HL-60 (cell line): ENCODE measurements around the gene GATD1.

ENCODE experiments used
- CTCF ChIP-seq: IDR thresholded peaks from one replicate; pipeline ENCODE4 v1.5.1; 2011; ENCODE audit warnings: low read length, control low read depth, inconsistent platforms; ENCODE audit not compliant: insufficient read depth
- GABPA ChIP-seq: IDR thresholded peaks from 2 replicates; pipeline ENCODE4 v1.6.1; 2012; ENCODE audit warnings: low read depth
- POLR2AphosphoS5 ChIP-seq: IDR thresholded peaks from 2 replicates; pipeline ENCODE4 v1.6.1; 2012; ENCODE audit warnings: low read depth
- REST ChIP-seq: IDR thresholded peaks from 2 replicates; pipeline ENCODE4 v1.6.1; 2012; ENCODE audit warnings: low read depth; ENCODE audit not compliant: insufficient replicate concordance

GRCh38 chr11:761526-762108, 15.7 kb downstream of the GATD1 start:
- TF ChIP-seq CTCF: no peak
- TF ChIP-seq POLR2AphosphoS5: peak; percentile 18; the same call in 1 of the 2 replicates
- TF ChIP-seq GABPA: no peak
- TF ChIP-seq REST: no peak
